Caco-2 (cell line): ENCODE results near the gene CIB2. TPM values are rescaled to one million over a fixed set of nuclear protein-coding genes. Genes with fewer than 3 reads are reported as not detected.
"Not testable (repeated sequence)": the region's sequence is repeated elsewhere in the genome, so short reads cannot be mapped to it uniquely, and the experiment has no call there.

Experiments used
- BruUV-seq: library from RNA; stranded (reverse); fragments of 400-500 nt; replicated peaks from 2 replicates; lab custom pipeline; 2021; lab: Mats Ljungman, UMichigan
- CTCF ChIA-PET: fragments of 300-600 bp; sonication (Branson Sonifier 250); formaldehyde crosslinking; loops from one replicate; lab custom pipeline; 2022; ENCODE audit warnings: antibody characterized with exemption; lab: Charles Lee
- POLR2A ChIA-PET: fragments of 300-600 bp; sonication (Branson Sonifier 250); formaldehyde crosslinking; loops from one replicate; lab custom pipeline; 2022; ENCODE audit warnings: antibody characterized with exemption; lab: Charles Lee
- DNase-seq, 2 experiments: peaks; one replicate each; pipeline versions ENCODE4 v3.0.0 to v3.0.0-alpha.2; 2020 to 2022
- H3K27me3 ChIP-seq: replicated peaks from 2 replicates; pipeline ENCODE4 v1.6.0; 2011; ENCODE audit warnings: low read length; ENCODE audit not compliant: control insufficient read depth, insufficient read depth
- H3K36me3 ChIP-seq: 2 replicates; pipeline ENCODE4 v1.5.1; 2011; ENCODE audit warnings: low read length; ENCODE audit not compliant: control insufficient read depth, insufficient read depth
- H3K4me1 ChIP-seq: fragments of 250-450 bp; sonication (Bioruptor Pico); 2 replicates; pipeline ENCODE4 v1.5.1; 2020; ENCODE audit warnings: mild to moderate bottlenecking
- H3K4me3 ChIP-seq: 2 replicates; pipeline ENCODE4 v1.5.1; 2011; ENCODE audit warnings: low read depth, mild to moderate bottlenecking, control low read depth, low read length
- H3K9me3 ChIP-seq: fragments of 250-450 bp; sonication (Bioruptor Pico); 2 replicates; pipeline ENCODE4 v1.5.1; 2020; ENCODE audit warnings: mild to moderate bottlenecking, moderate library complexity
- H3K27ac Mint-ChIP-seq: one replicate; pipeline ENCODE4 v1.8.0; 2022; ENCODE audit warnings: mixed read lengths; ENCODE audit not compliant: unreplicated experiment
- H3K27me3 Mint-ChIP-seq: one replicate; pipeline ENCODE4 v1.8.0; 2022; ENCODE audit warnings: mixed read lengths; ENCODE audit not compliant: insufficient read depth, unreplicated experiment
- H3K36me3 Mint-ChIP-seq: one replicate; pipeline ENCODE4 v1.8.0; 2022; ENCODE audit warnings: mild to moderate bottlenecking, mixed read lengths; ENCODE audit not compliant: insufficient read depth, unreplicated experiment
- H3K4me1 Mint-ChIP-seq: one replicate; pipeline ENCODE4 v1.8.0; 2022; ENCODE audit warnings: low read depth, mixed read lengths; ENCODE audit not compliant: unreplicated experiment
- H3K4me3 Mint-ChIP-seq: one replicate; pipeline ENCODE4 v1.8.0; 2022; ENCODE audit warnings: mild to moderate bottlenecking, moderate library complexity, mixed read lengths; ENCODE audit not compliant: unreplicated experiment
- H3K9me3 Mint-ChIP-seq: one replicate; pipeline ENCODE4 v1.8.0; 2022; ENCODE audit warnings: mixed read lengths; ENCODE audit not compliant: unreplicated experiment
- CTCF ChIP-seq, 2 experiments: fragments of 200-600 bp in 1 of 2; IDR thresholded peaks; 1 replicate in 1 of 2; 2 replicates in 1 of 2; pipeline versions ENCODE4 v1.5.1 to v1.8.0; 2011 to 2022; ENCODE audit warnings: antibody characterized with exemption in 1 of 2, control low read depth in 1 of 2, inconsistent platforms in 1 of 2, low read depth in 1 of 2, low read length in 1 of 2, mild to moderate bottlenecking in 1 of 2, moderate library complexity in 1 of 2; ENCODE audit not compliant: insufficient read depth in 1 of 2, severe bottlenecking in 1 of 2, unreplicated experiment in 1 of 2
- intact Hi-C: fragments of 100-400 bp; cut with micrococcal nuclease; formaldehyde crosslinking; loops from one replicate; pipeline ENCODE4 v1.10.0; 2022; ENCODE audit not compliant: unreplicated experiment
- total RNA-seq: library from RNA; stranded (reverse); gene quantifications from 2 replicates; pipeline ENCODE4 v1.2.3, GENCODE V29; 2022

CIB2 gene
- total RNA-seq, 1 experiment from 2014 or later: 0.75 TPM

DNA sequence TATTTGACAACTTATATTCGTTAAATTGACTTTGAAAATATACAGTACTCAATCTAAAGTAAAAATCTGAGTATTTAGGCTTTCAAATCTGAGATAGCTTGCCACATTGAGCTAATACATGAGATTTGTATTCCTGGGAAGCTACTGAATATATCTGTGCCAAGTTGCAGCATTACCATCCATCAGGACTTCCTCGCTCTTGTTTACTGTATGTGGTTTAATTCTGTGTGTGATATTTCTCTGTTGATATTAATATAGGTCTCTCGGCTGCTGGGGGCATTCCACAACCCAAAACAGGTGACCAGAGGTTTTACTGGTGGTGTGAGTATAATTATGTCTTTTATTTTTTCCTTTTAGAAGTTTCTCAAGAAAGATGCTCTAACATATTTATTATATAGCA, 23.7 kb upstream of the CIB2 start:
- H3K36me3 Mint-ChIP-seq: peaks cover 18% of the 10 kb centered on the region
- DNase-seq: no peak
- no peak for TF ChIP-seq CTCF (IDR thresholded peaks at IDR 0.05; ENCODE audit: insufficient read depth in 1 of 2, low read depth in 1 of 2, low read length in 1 of 2, severe bottlenecking in 1 of 2, unreplicated experiment in 1 of 2)
- ChIA-PET POLR2A (no interaction called here), CTCF (no interaction called here)
- no peaks in the 10 kb centered on the region for H3K4me1 Mint-ChIP-seq
- Histone ChIP-seq H3K4me3 (no peak overlapping the region), H3K27me3 (no peaks in the 10 kb centered on the region), H3K4me1 (no peaks in the 10 kb centered on the region), H3K9me3 (no peaks in the 10 kb centered on the region), H3K36me3 (no peaks in the 10 kb centered on the region)
- H3K9me3 Mint-ChIP-seq: no peaks in the 10 kb centered on the region
- H3K27me3 Mint-ChIP-seq: no peaks in the 10 kb centered on the region
- BruUV-seq: no TSS peak
- intact Hi-C loops: no loop called here
- H3K4me3 Mint-ChIP-seq: no peak overlapping the region
- no peak overlapping the region for H3K27ac Mint-ChIP-seq

GRCh38 chr15:78151075-78151474, 19.8 kb upstream of the CIB2 start:
- H3K4me3 Mint-ChIP-seq, H3K9me3 Mint-ChIP-seq, H3K27ac Mint-ChIP-seq, H3K36me3 ChIP-seq, H3K27me3 Mint-ChIP-seq, intact Hi-C loops, H3K4me1 ChIP-seq, BruUV-seq, H3K9me3 ChIP-seq, H3K4me1 Mint-ChIP-seq, H3K27me3 ChIP-seq, POLR2A ChIA-PET, H3K4me3 ChIP-seq, DNase-seq: not testable (repeated sequence)
- CTCF ChIA-PET: interaction anchor here (0.8 kb wide), 1 partner anchor 38 kb away, joined by 3 read pairs; no protein-coding TSS in a partner anchor
- H3K36me3 Mint-ChIP-seq: peaks cover 16% of the 10 kb centered on the region

DNA sequence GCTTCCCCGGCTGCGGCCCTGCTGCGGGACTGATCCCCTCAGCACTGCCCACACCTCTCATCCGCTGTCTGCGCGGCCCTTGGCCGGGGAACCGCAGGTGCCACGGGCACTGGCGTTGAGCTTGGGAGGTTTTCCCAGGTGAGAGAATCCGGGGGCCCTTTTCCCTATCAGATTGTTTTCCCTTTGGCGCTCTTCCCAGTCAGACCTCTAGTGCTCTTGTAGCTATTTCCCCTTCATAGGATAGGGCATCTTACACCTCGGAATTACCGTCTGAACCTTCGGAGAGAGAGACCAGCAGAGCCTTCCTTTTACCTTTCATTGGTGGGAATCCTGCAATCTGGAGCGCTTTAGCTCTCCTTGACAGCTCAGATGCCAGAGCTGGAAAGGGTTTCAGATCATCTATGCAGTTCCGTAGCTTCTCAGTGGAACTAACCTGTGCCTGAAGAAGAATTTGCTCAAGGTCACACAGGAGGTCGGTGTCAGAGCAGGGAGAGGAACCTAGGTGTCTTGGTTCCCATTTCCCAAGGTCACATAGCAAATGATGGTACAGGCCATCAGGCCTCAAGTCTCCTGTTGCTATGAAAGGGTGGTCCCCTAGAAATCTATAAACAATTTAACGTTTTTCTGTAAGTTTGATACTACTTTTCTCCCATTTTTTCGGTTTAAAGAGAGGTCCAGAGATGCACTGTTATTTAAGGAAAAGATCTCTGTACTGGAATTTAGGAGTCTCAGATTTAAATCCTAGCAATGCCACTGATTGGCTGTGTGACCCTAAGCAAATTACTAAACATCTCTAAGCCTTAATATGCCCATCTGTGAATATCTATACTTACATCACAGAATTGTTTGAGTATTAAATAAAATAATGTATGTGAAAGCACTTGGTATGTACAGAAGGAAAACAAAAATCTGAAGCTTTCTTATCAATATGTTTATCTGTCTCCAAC, 18.8 kb upstream of the CIB2 start:
- Histone ChIP-seq H3K9me3 (no peaks in the 10 kb centered on the region), H3K36me3 (no peaks in the 10 kb centered on the region), H3K4me1 (0 out of 2 replicates have a peak, but pooled peaks cover 3% of the 10 kb centered on the region), H3K4me3 (peak overlapping the region; percentile 73), H3K27me3 (no peaks in the 10 kb centered on the region)
- H3K27me3 Mint-ChIP-seq: no peaks in the 10 kb centered on the region
- peak overlapping the region; percentile 93 for H3K4me3 Mint-ChIP-seq
- intact Hi-C loops: loop anchor here (1.0 kb wide), 2 partner anchors 18 to 45 kb away; no protein-coding TSS in a partner anchor
- no peaks in the 10 kb centered on the region for H3K4me1 Mint-ChIP-seq
- POLR2A ChIA-PET: interaction anchor here (0.7 kb wide), 1 partner anchor 149 kb away, joined by 3 read pairs; the partner anchor contains the start of gene SKIC8
- CTCF ChIA-PET: interaction anchor here (0.6 to 1.3 kb wide), 5 partner anchors 37 to 190 kb away, joined by 3 to 6 read pairs (median 3); no protein-coding TSS in a partner anchor
- no peak for DNase-seq
- H3K9me3 Mint-ChIP-seq: no peaks in the 10 kb centered on the region
- TF ChIP-seq CTCF (IDR thresholded peaks at IDR 0.05; ENCODE audit: insufficient read depth in 1 of 2, low read depth in 1 of 2, low read length in 1 of 2, severe bottlenecking in 1 of 2, unreplicated experiment in 1 of 2): no peak
- peak overlapping the region; percentile 82 for H3K27ac Mint-ChIP-seq
- H3K36me3 Mint-ChIP-seq: peaks cover 11% of the 10 kb centered on the region
- no TSS peak for BruUV-seq
